ENCODE data around the gene GP9.

- no peak for TF ChIP-seq PATZ1 (CRISPR knock-in tag; IDR thresholded peaks at IDR 0.05; ENCODE audit: borderline replicate concordance)
- TF ChIP-seq TOX (CRISPR knock-in tag; IDR thresholded peaks at IDR 0.05; ENCODE audit: borderline replicate concordance): no peak
- no peak for TF ChIP-seq ZFP3 (CRISPR knock-in tag; IDR thresholded peaks at IDR 0.05)
- no peak for TF ChIP-seq ZFP30 (CRISPR knock-in tag; IDR thresholded peaks at IDR 0.05)
- TF ChIP-seq CREB5 (CRISPR knock-in tag; IDR thresholded peaks at IDR 0.05; ENCODE audit: low read depth): no peak
- TF ChIP-seq RARB (CRISPR knock-in tag; IDR thresholded peaks at IDR 0.05): no peak
- TF ChIP-seq PPARA (CRISPR knock-in tag; IDR thresholded peaks at IDR 0.05; ENCODE audit: borderline replicate concordance): no peak
Measured at GRCh38 chr3:129106866-129107565, 46.4 kb downstream of the GP9 start.

All from SK-N-SH treated with all-trans-retinoic acid at 6 μM for 48 hours (cell line).